K562 (cell line): Measurements from ENCODE around the gene ANK3. TPM values are rescaled to one million over a fixed set of nuclear protein-coding genes. Genes with fewer than 3 reads are reported as not detected.
A peak's percentile ranks its signal among the peaks of the same experiment; 100 is the strongest.

Source experiments
- ATF1 ChIP-seq, 2 experiments: fragments of 450-650 bp in 1 of 2; IDR thresholded peaks; 2 replicates each; pipeline ENCODE4 v1.6.1; 2016; ENCODE audit warnings: missing compliant biosample characterization in 1 of 2, missing genetic modification characterization in 1 of 2
- CEBPZ ChIP-seq: fragments of 150-350 bp; IDR thresholded peaks from 2 replicates; pipeline ENCODE4 v1.6.1; 2014; ENCODE audit warnings: low read depth, mild to moderate bottlenecking, low read length, borderline replicate concordance
- ETV1 ChIP-seq: fragments of 450-650 bp; conservative IDR thresholded peaks from 2 replicates; pipeline ENCODE4 v1.6.1; 2016; ENCODE audit warnings: missing genetic modification characterization, control low read depth, low read depth, missing compliant biosample characterization
- HINFP ChIP-seq: fragments of 450-650 bp; conservative IDR thresholded peaks from 2 replicates; pipeline ENCODE4 v1.6.1; 2016; ENCODE audit warnings: missing genetic modification characterization, low read depth, mild to moderate bottlenecking, control low read depth, missing compliant biosample characterization
- NFRKB ChIP-seq: fragments of 450-650 bp; IDR thresholded peaks from 2 replicates; pipeline ENCODE4 v1.6.1; 2016; ENCODE audit warnings: low read depth
- PKNOX1 ChIP-seq: fragments of 450-650 bp; IDR thresholded peaks from 2 replicates; pipeline ENCODE4 v1.6.1; 2016
- SMAD4 ChIP-seq: fragments of 250-450 bp; sonication (Bioruptor Pico); conservative IDR thresholded peaks from 2 replicates; pipeline ENCODE4 v1.8.0; 2021; ENCODE audit warnings: inconsistent platforms, mild to moderate bottlenecking, moderate library complexity
- SNIP1 ChIP-seq: fragments of 450-650 bp; IDR thresholded peaks from 2 replicates; pipeline ENCODE4 v1.7.1; 2017; ENCODE audit warnings: low read depth, mild to moderate bottlenecking
- ZNF24 ChIP-seq: fragments of 450-650 bp; IDR thresholded peaks from 2 replicates; pipeline ENCODE4 v1.6.1; 2016
- ZNF3 ChIP-seq: fragments of 250-450 bp; sonication (Bioruptor Pico); IDR thresholded peaks from 2 replicates; pipeline ENCODE4 v1.5.0; 2021; ENCODE audit warnings: mild to moderate bottlenecking, moderate library complexity
- ZNF354B ChIP-seq: fragments of 250-450 bp; sonication (Bioruptor Pico); IDR thresholded peaks from 2 replicates; pipeline ENCODE4 v1.4.0; 2020
- ZNF384 ChIP-seq: IDR thresholded peaks from 2 replicates; pipeline ENCODE4 v1.6.1; 2012; ENCODE audit warnings: low read depth, low read length, improper control_type of control experiment
- ZNF551 ChIP-seq: fragments of 250-450 bp; sonication (Bioruptor Pico); IDR thresholded peaks from 2 replicates; pipeline ENCODE4 v1.5.0; 2021; ENCODE audit warnings: mild to moderate bottlenecking, moderate library complexity
- polyA plus RNA-seq, 8 experiments: library from polyadenylated mRNA; depleted of rRNA in 4 of 8; stranded (reverse) in 5 of 8; unstranded in 3 of 8; fragments of >200 nt; fragmentation: Nextera tagmentation in 2 of 8; fragmentation: Illumina TruSeq in 1 of 8; extraction: Ambion mirVana in 2 of 8; extraction: Trizol in 1 of 8; gene quantifications; 2 replicates each; pipeline versions ENCODE4 v1.2.1 to v1.2.3, GENCODE V29; 2011 to 2014; ENCODE audit warnings: inconsistent platforms in 1 of 8, missing spikeins in 1 of 8
- total RNA-seq, 7 experiments: library from RNA; depleted of rRNA in 6 of 7; stranded (reverse); fragments of >200 nt in 6 of 7; fragmentation: Illumina TruSeq in 2 of 7; extraction: Trizol in 2 of 7; gene quantifications; 2 replicates each; pipeline versions ENCODE4 v1.2.1 to v1.2.3, GENCODE V29; 2011 to 2021; ENCODE audit warnings: low replicate concordance in 1 of 7
- TF ChIP-seq, protein P1 (sequence below): sonication (generic); formaldehyde crosslinking; IDR thresholded peaks from 2 replicates; pipeline ENCODE4 v1.8.0; 2023; ENCODE audit warnings: missing genetic modification reagents, mild to moderate bottlenecking, borderline replicate concordance

Gene ANK3
- total and polyA plus RNA-seq, 9 of the 15 experiments (the other 6 are each of a cell fraction or from before 2014, with no cell fraction given), result 10.0 to 32.3 (median 17.9) TPM

- no peak for TF ChIP-seq CEBPZ
- TF ChIP-seq, protein P1, sequence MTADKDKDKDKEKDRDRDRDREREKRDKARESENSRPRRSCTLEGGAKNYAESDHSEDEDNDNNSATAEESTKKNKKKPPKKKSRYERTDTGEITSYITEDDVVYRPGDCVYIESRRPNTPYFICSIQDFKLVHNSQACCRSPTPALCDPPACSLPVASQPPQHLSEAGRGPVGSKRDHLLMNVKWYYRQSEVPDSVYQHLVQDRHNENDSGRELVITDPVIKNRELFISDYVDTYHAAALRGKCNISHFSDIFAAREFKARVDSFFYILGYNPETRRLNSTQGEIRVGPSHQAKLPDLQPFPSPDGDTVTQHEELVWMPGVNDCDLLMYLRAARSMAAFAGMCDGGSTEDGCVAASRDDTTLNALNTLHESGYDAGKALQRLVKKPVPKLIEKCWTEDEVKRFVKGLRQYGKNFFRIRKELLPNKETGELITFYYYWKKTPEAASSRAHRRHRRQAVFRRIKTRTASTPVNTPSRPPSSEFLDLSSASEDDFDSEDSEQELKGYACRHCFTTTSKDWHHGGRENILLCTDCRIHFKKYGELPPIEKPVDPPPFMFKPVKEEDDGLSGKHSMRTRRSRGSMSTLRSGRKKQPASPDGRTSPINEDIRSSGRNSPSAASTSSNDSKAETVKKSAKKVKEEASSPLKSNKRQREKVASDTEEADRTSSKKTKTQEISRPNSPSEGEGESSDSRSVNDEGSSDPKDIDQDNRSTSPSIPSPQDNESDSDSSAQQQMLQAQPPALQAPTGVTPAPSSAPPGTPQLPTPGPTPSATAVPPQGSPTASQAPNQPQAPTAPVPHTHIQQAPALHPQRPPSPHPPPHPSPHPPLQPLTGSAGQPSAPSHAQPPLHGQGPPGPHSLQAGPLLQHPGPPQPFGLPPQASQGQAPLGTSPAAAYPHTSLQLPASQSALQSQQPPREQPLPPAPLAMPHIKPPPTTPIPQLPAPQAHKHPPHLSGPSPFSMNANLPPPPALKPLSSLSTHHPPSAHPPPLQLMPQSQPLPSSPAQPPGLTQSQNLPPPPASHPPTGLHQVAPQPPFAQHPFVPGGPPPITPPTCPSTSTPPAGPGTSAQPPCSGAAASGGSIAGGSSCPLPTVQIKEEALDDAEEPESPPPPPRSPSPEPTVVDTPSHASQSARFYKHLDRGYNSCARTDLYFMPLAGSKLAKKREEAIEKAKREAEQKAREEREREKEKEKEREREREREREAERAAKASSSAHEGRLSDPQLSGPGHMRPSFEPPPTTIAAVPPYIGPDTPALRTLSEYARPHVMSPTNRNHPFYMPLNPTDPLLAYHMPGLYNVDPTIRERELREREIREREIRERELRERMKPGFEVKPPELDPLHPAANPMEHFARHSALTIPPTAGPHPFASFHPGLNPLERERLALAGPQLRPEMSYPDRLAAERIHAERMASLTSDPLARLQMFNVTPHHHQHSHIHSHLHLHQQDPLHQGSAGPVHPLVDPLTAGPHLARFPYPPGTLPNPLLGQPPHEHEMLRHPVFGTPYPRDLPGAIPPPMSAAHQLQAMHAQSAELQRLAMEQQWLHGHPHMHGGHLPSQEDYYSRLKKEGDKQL (CRISPR knock-in tag), result no peak
- TF ChIP-seq ATF1 (CRISPR knock-in tag; IDR thresholded peaks at IDR 0.05), result no peak
- peak; percentile 54 for TF ChIP-seq ATF1 (tag; IDR thresholded peaks at IDR 0.05)
- no peak for TF ChIP-seq ZNF3
- 0 out of 2 replicates have a peak, but pooled peaks have one; percentile 26 for TF ChIP-seq ETV1 (tag)
- no peak for TF ChIP-seq SNIP1
- no peak for TF ChIP-seq ZNF551 (CRISPR knock-in tag)
- TF ChIP-seq ZNF384, result peak; percentile 64
- peak; percentile 89 for TF ChIP-seq PKNOX1
- TF ChIP-seq NFRKB, result peak; percentile 70
- TF ChIP-seq ZNF24, result no peak
- no peak for TF ChIP-seq HINFP
- TF ChIP-seq ZNF354B (CRISPR knock-in tag), result no peak
- 0 out of 2 replicates have a peak, but pooled peaks have one; percentile 34 for TF ChIP-seq SMAD4 (CRISPR knock-in tag)
Observed at GRCh38 chr10:60140651-60141632, 248.7 kb downstream of the ANK3 start (continued).
